Measurements from ENCODE around the gene RACK1.

Gene RACK1

DNA sequence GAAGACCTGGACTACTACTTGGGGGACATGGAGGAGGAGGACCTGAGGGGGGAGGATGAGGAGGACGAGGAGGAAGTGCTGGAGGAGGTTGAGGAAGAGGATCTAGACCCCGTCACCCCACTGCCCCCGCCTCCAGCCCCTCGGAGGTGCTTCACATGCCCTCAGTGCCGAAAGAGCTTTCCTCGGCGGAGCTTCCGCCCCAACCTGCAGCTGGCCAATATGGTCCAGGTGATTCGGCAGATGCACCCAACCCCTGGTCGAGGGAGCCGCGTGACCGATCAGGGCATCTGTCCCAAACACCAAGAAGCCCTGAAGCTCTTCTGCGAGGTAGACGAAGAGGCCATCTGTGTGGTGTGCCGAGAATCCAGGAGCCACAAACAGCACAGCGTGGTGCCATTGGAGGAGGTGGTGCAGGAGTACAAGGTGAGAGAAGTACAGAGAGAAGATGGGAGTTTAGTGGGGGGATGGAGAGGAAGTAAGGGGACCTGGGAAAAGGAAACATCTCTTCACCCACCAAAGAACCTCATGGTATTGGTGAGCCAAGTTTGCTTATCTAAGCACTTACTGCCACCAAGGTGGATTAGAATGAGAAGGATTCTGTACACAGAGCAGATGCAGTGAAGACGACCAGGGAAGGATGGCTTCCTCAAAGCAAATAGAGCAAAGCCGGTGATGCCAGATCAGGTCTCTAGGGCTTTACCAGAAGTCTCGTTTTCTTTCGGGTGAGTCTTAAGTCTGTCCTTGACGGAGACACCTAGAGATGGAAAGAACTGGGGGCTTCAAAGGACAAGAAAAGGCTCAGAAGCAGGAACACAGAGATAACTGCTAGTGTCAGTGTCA, 19.1 kb downstream of the RACK1 start:
- H3K4me3 ChIP-seq (ENCODE audit: low read length): peak overlapping the region; percentile 98
- peak overlapping the region; percentile 87 for H3K27ac ChIP-seq (ENCODE audit: low read length)
- no peaks in the 10 kb centered on the region for H3K27me3 ChIP-seq (ENCODE audit: insufficient read depth, low read length)
- H3K36me3 ChIP-seq (ENCODE audit: insufficient read depth, low read depth, low read length): peaks cover 25% of the 10 kb centered on the region
- H3K4me1 ChIP-seq (ENCODE audit: insufficient read depth, low read length): peaks cover 8% of the 10 kb centered on the region; the same call in 1 of the 2 replicates
- H3K9ac ChIP-seq (ENCODE audit: low read depth, low read length): peak overlapping the region; percentile 93; the same call in 1 of the 2 replicates
- H3K9me3 ChIP-seq (ENCODE audit: insufficient read depth, low read depth, low read length): no peaks in the 10 kb centered on the region

DNA sequence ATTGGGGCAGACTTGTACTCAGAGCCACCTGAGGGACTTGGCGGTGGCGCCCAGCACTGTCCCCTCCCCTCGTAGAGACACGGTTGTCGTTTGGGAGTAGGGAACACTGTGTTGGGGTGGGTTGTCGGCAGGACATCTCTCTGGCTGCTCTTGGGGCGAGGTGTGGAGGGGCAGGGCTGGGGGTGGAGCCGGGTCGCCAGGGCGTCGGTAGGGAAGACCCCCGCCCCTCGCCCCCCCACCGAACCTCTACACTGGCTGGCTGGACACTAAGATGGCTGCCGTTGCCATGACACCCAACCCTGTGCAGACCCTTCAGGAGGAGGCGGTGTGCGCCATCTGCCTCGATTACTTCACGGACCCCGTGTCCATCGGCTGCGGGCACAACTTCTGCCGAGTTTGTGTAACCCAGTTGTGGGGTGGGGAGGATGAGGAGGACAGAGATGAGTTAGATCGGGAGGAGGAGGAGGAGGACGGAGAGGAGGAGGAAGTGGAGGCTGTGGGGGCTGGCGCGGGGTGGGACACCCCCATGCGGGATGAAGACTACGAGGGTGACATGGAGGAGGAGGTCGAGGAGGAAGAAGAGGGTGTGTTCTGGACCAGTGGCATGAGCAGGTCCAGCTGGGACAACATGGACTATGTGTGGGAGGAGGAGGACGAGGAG, 19.8 kb downstream of the RACK1 start:
- H3K27ac ChIP-seq (ENCODE audit: low read length): peak overlapping the region; percentile 98
- H3K36me3 ChIP-seq (ENCODE audit: insufficient read depth, low read depth, low read length): peaks cover 17% of the 10 kb centered on the region
- H3K9ac ChIP-seq (ENCODE audit: low read depth, low read length): peak overlapping the region; percentile 93; the same call in 1 of the 2 replicates
- peaks cover 8% of the 10 kb centered on the region; the same call in 1 of the 2 replicates for H3K4me1 ChIP-seq (ENCODE audit: insufficient read depth, low read length)
- H3K9me3 ChIP-seq (ENCODE audit: insufficient read depth, low read depth, low read length): no peaks in the 10 kb centered on the region
- H3K4me3 ChIP-seq (ENCODE audit: low read length): peak overlapping the region; percentile 98
- H3K27me3 ChIP-seq (ENCODE audit: insufficient read depth, low read length): no peaks in the 10 kb centered on the region

DNA sequence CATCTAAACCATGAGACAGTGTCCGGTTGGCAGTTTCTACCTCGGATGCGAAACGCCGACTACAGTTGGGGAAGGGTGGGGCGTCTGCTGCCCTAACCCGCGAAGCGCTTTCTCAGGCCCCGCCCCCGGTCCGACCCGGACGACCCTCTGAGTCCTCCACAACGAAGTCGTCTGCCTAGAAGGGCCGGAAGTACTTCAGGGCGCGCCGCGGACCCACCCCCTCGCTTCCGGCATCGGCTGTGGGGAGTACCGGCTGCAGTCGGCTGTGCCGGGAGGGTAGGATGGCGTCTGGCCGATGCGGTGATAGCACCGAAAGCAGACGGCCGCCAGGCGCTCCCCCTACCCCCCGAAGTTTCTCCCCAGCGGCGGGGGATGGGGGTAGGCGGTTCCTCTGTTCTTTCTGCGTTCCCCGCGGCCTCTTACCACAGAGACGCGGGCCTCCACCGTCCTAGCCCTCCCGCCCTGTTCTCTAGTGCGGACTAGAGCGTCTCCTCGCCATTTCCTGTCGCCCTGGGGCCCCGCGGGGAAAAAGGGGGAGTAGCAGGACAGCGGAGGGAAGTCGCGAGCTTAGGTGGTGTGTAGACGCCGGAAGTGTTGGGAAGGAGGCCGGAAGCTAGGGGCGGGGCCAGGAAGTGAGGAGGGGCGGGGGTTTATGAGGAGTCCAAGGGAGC, 20.5 kb downstream of the RACK1 start, which contains the start of gene TRIM41:
TSS of gene TRIM41 (plus strand) at position 224 of the 671 bp plus-strand sequence. CDS start 719 bp downstream, outside the sequence.
- H3K4me3 ChIP-seq (ENCODE audit: low read length): peak within 1 kb of the TSS; percentile 98
- H3K36me3 ChIP-seq (ENCODE audit: insufficient read depth, low read depth, low read length): peaks cover 17% of the 10 kb centered on the region; the same call in 1 of the 2 replicates
- H3K27ac ChIP-seq (ENCODE audit: low read length): peak within 1 kb of the TSS; percentile 98
- peaks cover 8% of the 10 kb centered on the region; the same call in 1 of the 2 replicates for H3K4me1 ChIP-seq (ENCODE audit: insufficient read depth, low read length)
- H3K9me3 ChIP-seq (ENCODE audit: insufficient read depth, low read depth, low read length): no peaks in the 10 kb centered on the region
- peak within 1 kb of the TSS; percentile 93 for H3K9ac ChIP-seq (ENCODE audit: low read depth, low read length)
- no peaks in the 10 kb centered on the region for H3K27me3 ChIP-seq (ENCODE audit: insufficient read depth, low read length)

DNA sequence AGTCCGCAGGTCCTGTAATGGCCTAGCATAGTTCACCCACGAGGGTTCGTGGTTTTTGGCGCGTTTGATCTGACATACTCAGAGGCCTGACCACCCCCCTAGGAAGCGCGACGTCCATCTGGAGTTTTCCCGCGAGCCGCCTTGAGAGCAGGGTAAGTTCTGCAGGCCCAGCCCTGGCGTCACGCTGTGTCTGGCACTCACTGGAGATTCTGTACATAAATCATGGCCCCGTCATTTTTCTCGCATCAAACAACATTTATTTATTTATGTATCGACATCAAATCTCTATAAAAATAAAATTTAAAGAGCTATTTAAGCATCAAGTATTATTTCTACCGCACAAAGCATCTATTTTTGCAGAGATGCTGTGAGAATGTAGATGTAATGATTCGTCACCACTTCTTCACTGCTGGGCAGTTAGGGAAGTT, 21.1 kb downstream of the RACK1 start:
- peaks cover 8% of the 10 kb centered on the region; the same call in 1 of the 2 replicates for H3K4me1 ChIP-seq (ENCODE audit: insufficient read depth, low read length)

DNA sequence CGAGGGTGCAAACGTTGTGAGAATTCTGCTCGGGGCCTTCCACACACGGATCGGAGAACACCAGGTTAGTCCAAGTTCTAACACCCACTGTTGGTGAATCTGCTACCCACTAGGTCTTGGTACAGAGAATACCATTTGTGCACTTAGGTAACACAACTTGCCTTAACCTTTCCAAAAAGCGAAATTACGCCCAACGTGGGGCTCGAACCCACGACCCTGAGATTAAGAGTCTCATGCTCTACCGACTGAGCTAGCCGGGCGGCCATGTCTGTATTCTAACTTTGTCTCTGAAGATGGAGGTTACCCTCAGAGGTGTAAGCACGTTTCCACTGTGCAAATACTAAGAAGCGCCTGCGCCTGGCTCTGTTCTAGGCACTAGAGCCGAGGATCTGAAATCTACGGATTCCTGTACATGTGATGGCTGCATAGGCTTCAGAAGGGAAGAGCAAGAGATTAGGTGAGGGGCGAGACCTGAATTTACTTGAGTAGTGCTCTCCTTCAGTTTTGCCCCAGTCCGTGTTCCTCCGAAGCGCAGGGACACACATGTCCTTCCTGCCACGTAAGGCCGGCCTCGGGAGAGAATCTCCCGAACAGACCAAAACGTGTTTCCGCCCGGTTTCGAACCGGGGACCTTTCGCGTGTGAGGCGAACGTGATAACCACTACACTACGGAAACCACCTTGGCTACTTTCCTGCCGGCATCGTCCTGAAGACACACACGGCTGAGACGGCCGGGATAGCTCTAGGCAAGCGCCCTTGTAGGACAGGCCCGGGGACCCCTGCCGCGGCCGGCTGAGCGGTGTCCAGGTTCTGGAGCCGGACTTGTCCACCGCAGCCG, 21.7 kb downstream of the RACK1 start:
- Histone ChIP-seq H3K4me1 (ENCODE audit: insufficient read depth, low read length) (peaks cover 8% of the 10 kb centered on the region; the same call in 1 of the 2 replicates), H3K9ac (ENCODE audit: low read depth, low read length) (peak overlapping the region; percentile 93), H3K4me3 (ENCODE audit: low read length) (peak overlapping the region; percentile 98), H3K9me3 (ENCODE audit: insufficient read depth, low read depth, low read length) (no peaks in the 10 kb centered on the region), H3K36me3 (ENCODE audit: insufficient read depth, low read depth, low read length) (peaks cover 16% of the 10 kb centered on the region; the same call in 1 of the 2 replicates), H3K27ac (ENCODE audit: low read length) (no peak overlapping the region), H3K27me3 (ENCODE audit: insufficient read depth, low read length) (peaks cover 7% of the 10 kb centered on the region; the same call in 1 of the 2 replicates)

More for the DNA sequence above, 21.1 kb downstream of the RACK1 start:
- peaks cover 17% of the 10 kb centered on the region; the same call in 1 of the 2 replicates for H3K36me3 ChIP-seq (ENCODE audit: insufficient read depth, low read depth, low read length)
- H3K4me3 ChIP-seq (ENCODE audit: low read length): peak overlapping the region; percentile 98
- peaks cover 4% of the 10 kb centered on the region; the same call in 1 of the 2 replicates for H3K27me3 ChIP-seq (ENCODE audit: insufficient read depth, low read length)
- H3K9me3 ChIP-seq (ENCODE audit: insufficient read depth, low read depth, low read length): no peaks in the 10 kb centered on the region
- H3K27ac ChIP-seq (ENCODE audit: low read length): no peak overlapping the region
- peak overlapping the region; percentile 93; the same call in 1 of the 2 replicates for H3K9ac ChIP-seq (ENCODE audit: low read depth, low read length)

DNA sequence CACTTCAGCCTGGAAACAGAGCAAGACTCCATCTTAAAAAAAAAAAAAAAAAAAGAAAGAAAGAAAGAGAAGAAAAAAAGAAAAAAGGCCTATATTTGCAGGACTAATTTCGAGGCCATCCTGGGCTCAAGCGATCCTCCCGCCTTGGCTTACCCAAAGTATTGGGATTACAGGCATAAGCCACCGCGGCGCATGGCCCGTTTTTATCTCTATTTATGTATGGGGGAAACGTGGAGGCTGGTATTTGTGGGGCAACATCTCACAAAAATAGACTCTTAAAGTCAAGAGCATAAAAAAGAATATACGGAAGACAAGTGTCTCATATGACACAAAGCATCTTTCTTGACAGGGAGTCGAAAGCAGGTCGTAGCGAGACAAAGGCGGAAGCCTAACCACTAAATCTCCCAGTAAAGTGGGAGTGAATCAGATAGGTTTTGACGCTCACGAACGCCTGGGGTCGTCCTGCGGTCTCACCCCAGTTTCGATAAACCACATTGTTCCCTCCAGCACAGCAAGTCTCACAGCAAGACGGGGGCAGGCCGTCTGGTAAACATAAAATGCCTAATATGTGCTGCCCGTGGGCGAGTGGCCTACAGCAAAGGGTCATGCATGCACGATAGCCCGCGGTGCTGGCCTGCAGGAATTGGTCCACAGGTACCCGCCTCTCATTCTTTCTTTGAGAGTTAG, 22.5 kb downstream of the RACK1 start:
- H3K9ac ChIP-seq (ENCODE audit: low read depth, low read length): no peak overlapping the region
- H3K27ac ChIP-seq (ENCODE audit: low read length): no peak overlapping the region
- peak overlapping the region; percentile 98 for H3K4me3 ChIP-seq (ENCODE audit: low read length)
- peaks cover 14% of the 10 kb centered on the region for H3K27me3 ChIP-seq (ENCODE audit: insufficient read depth, low read length)
- no peaks in the 10 kb centered on the region for H3K9me3 ChIP-seq (ENCODE audit: insufficient read depth, low read depth, low read length)
- peaks cover 8% of the 10 kb centered on the region; the same call in 1 of the 2 replicates for H3K36me3 ChIP-seq (ENCODE audit: insufficient read depth, low read depth, low read length)
- H3K4me1 ChIP-seq (ENCODE audit: insufficient read depth, low read length): peaks cover 8% of the 10 kb centered on the region; the same call in 1 of the 2 replicates

DNA sequence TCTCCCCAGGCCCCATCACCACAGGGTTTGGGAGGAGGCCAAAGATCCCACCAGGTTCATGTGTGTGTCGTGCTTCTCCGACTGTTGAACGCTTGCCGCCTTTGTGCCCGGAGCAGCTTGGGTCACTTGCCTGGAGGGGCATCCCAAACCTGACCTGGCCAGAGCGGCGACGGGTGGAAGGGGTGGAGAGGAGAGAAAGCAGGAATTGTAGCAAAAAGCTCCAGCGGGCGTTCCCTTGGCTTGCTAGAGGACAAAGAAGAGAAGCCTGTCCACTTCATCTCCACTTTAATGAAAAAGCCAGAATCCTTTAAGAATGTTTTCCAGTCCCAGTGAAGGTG, 23.6 kb downstream of the RACK1 start:
- no peak overlapping the region for H3K9ac ChIP-seq (ENCODE audit: low read depth, low read length)
- peaks cover 18% of the 10 kb centered on the region for H3K27me3 ChIP-seq (ENCODE audit: insufficient read depth, low read length)
- H3K27ac ChIP-seq (ENCODE audit: low read length): no peak overlapping the region
- peaks cover 6% of the 10 kb centered on the region; the same call in 1 of the 2 replicates for H3K36me3 ChIP-seq (ENCODE audit: insufficient read depth, low read depth, low read length)
- H3K4me1 ChIP-seq (ENCODE audit: insufficient read depth, low read length): peaks cover 8% of the 10 kb centered on the region; the same call in 1 of the 2 replicates
- H3K4me3 ChIP-seq (ENCODE audit: low read length): no peak overlapping the region
- no peaks in the 10 kb centered on the region for H3K9me3 ChIP-seq (ENCODE audit: insufficient read depth, low read depth, low read length)

DNA sequence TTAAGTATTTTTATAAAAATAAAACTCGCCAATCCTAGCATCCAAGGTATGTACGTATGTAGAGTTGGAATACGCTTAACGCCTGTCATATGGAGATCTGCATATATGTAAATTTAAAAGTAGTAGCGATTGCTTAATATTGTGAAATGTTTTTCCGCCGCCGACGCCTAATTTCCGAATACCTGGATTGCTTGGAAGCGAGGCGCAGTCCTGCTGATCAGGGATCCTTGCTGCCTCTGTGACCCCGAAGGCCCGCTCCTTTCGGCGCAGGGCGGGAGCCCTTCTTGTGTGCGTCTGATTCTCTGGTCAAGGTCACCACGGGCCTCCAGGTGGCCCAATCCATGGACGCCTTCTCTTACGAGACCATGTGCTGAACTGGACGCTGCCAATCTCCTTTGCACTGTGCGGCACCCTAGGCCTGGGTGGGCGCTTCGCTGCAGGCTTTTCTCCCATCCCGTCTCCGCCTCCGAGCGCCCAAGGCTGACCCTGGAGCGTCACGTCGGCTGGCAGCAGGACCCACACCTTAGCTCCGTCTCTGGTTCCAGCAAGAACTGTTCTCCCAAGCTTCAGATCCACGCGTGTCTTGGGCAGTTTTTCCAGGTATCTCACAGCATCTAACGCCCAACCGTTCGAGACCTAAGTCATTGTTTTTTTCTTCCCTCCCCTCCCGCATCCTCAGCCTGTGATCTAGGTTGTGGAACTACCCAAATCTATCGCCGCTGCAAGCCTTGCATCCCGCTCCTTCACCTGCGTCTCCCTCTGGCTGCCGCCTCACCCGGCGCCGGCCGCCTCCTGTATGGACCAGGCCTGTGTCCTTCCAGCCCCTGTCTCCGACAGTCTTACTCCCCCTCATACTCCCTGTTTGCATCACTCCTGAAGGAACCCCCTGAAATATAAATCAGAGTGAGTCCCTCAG, 24.2 kb downstream of the RACK1 start:
- Histone ChIP-seq H3K4me3 (ENCODE audit: low read length) (peak overlapping the region; percentile 64; the same call in 1 of the 2 replicates), H3K36me3 (ENCODE audit: insufficient read depth, low read depth, low read length) (no peaks in the 10 kb centered on the region), H3K9me3 (ENCODE audit: insufficient read depth, low read depth, low read length) (no peaks in the 10 kb centered on the region), H3K9ac (ENCODE audit: low read depth, low read length) (no peak overlapping the region), H3K4me1 (ENCODE audit: insufficient read depth, low read length) (peaks cover 2% of the 10 kb centered on the region; the same call in 1 of the 2 replicates), H3K27ac (ENCODE audit: low read length) (no peak overlapping the region), H3K27me3 (ENCODE audit: insufficient read depth, low read length) (peaks cover 18% of the 10 kb centered on the region)

DNA sequence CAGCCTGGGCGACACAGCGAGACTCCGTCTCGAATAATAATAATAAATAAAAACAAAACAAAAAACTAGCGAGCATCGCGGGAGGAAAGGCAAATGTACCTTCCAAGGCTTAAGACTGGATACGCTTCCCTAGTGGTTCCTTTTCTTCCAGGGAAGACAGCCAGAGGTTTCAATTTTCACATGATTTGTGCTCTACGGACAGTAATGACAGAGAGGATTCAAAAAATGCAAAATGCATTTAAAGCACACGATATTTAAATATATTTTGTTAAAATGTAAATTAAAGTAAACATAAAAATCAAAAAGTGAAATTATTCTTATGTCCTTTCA, 24.9 kb downstream of the RACK1 start:
- Histone ChIP-seq H3K9ac (ENCODE audit: low read depth, low read length) (no peak overlapping the region), H3K9me3 (ENCODE audit: insufficient read depth, low read depth, low read length) (no peaks in the 10 kb centered on the region), H3K4me3 (ENCODE audit: low read length) (peak overlapping the region; percentile 64), H3K4me1 (ENCODE audit: insufficient read depth, low read length) (no peaks in the 10 kb centered on the region), H3K36me3 (ENCODE audit: insufficient read depth, low read depth, low read length) (no peaks in the 10 kb centered on the region), H3K27me3 (ENCODE audit: insufficient read depth, low read length) (peaks cover 18% of the 10 kb centered on the region), H3K27ac (ENCODE audit: low read length) (no peak overlapping the region)

DNA sequence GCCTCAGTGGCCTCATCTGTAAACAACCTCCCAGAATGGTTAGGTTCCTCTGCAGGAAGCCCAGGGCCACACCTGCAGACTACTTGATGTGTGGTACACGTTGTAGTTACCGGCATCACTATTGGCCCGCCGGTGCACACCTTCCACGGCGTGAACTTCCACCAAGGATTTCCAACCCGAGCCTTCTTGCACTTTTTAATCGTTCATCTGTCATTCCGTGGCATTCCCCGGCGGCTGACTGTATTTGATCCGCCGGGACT, 26.0 kb downstream of the RACK1 start:
- no peaks in the 10 kb centered on the region for H3K36me3 ChIP-seq (ENCODE audit: insufficient read depth, low read depth, low read length)
- H3K27me3 ChIP-seq (ENCODE audit: insufficient read depth, low read length): peaks cover 18% of the 10 kb centered on the region
- peak overlapping the region; percentile 61 for H3K4me3 ChIP-seq (ENCODE audit: low read length)
- no peak overlapping the region; the same call in 1 of the 2 replicates for H3K9ac ChIP-seq (ENCODE audit: low read depth, low read length)
- no peak overlapping the region for H3K27ac ChIP-seq (ENCODE audit: low read length)
- H3K4me1 ChIP-seq (ENCODE audit: insufficient read depth, low read length): no peaks in the 10 kb centered on the region
- no peaks in the 10 kb centered on the region for H3K9me3 ChIP-seq (ENCODE audit: insufficient read depth, low read depth, low read length)
